Stomach (tissue), 4 donors: ENCODE measurements around the gene NKAIN2.

ENCODE experiments used
- CTCF ChIP-seq, 7 experiments: fragments of 450-650 bp in 4 of 7; fragments of 200-600 bp in 3 of 7; sonication (generic) in 3 of 7; IDR thresholded peaks; one replicate each; pipeline ENCODE4 v1.5.1; 2016 to 2019; ENCODE audit warnings: antibody characterized with exemption in 7 of 7, control low read depth in 2 of 7, mild to moderate bottlenecking in 1 of 7
- POLR2A ChIP-seq, 4 donors: fragments of 450-650 bp; IDR thresholded peaks; one replicate each; pipeline ENCODE4 v1.6.1; 2016; ENCODE audit warnings: antibody characterized with exemption in 4 of 4, control low read depth in 2 of 4, mild to moderate bottlenecking in 1 of 4, moderate library complexity in 1 of 4
- POLR2AphosphoS5 ChIP-seq, 3 donors: sonication (generic); formaldehyde crosslinking; IDR thresholded peaks; one replicate each; pipeline ENCODE4 v1.6.1; 2016; ENCODE audit warnings: antibody characterized with exemption in 3 of 3

- TF ChIP-seq CTCF (IDR thresholded peaks at IDR 0.05) (no peak), POLR2A (IDR thresholded peaks at IDR 0.05) (no peak), POLR2AphosphoS5 (IDR thresholded peaks at IDR 0.05) (no peak)
Observed at GRCh38 chr6:124123617-124124209, 320.0 kb downstream of the NKAIN2 start.
